Measurements from ENCODE around the gene ABCC9. TPM values are rescaled to one million over a fixed set of nuclear protein-coding genes. Genes with fewer than 3 reads are reported as not detected.

ABCC9 gene
- total RNA-seq, 1 experiment from 2014 or later = not detected

GRCh38 chr12:21851151-21851550 lies 90.1 kb downstream of the ABCC9 start:
- Mint-ChIP-seq H3K9me3 (no peaks in the 10 kb centered on the region), H3K4me1 (no peaks in the 10 kb centered on the region)
- no peak for TF ChIP-seq CTCF (conservative IDR thresholded peaks at IDR 0.05)

More at GRCh38 chr12:21851151-21851550, 90.1 kb downstream of the ABCC9 start:
- no peaks in the 10 kb centered on the region for H3K4me1 ChIP-seq (ENCODE audit: insufficient read depth, low read length)
- no peak overlapping the region for H3K27ac Mint-ChIP-seq
- H2BK5ac ChIP-seq (ENCODE audit: insufficient read length, low read length) = no peak overlapping the region
- H3K36me3 Mint-ChIP-seq (ENCODE audit: insufficient read depth in 1 of 3, low read depth in 3 of 3) = no peaks in the 10 kb centered on the region
- H4K91ac ChIP-seq (ENCODE audit: insufficient read length, low read depth, low read length) = no peak overlapping the region
- peaks cover 2% of the 10 kb centered on the region; the same call in 1 of the 2 replicates for H3K27me3 Mint-ChIP-seq (ENCODE audit: low read depth)
- no peak overlapping the region for H4K8ac ChIP-seq (replicated peaks; ENCODE audit: insufficient read length, low read depth, low read length)
- H3K79me2 ChIP-seq (ENCODE audit: insufficient read depth, low read length) = no peaks in the 10 kb centered on the region
- H4K20me1 ChIP-seq (ENCODE audit: control insufficient read depth, insufficient read depth, insufficient read length) = no peaks in the 10 kb centered on the region
- H3K27ac ChIP-seq (ENCODE audit: insufficient read length, low read depth, low read length) = no peak overlapping the region
- no peak overlapping the region for H3K4ac ChIP-seq (ENCODE audit: low read depth, low read length)
- no peak overlapping the region for H3T11ph ChIP-seq (ENCODE audit: low read length)
- H3K79me1 ChIP-seq (ENCODE audit: insufficient read depth, low read depth, low read length, poor library complexity, severe bottlenecking) = no peaks in the 10 kb centered on the region
- no peak overlapping the region for H2BK12ac ChIP-seq (ENCODE audit: insufficient read length, low read depth, low read length)
- no peak overlapping the region for H3K14ac ChIP-seq (ENCODE audit: insufficient read depth, low read length)
- no peak overlapping the region for H3K23ac ChIP-seq (ENCODE audit: insufficient read length, low read depth, low read length)
- no peak overlapping the region for H2BK120ac ChIP-seq (ENCODE audit: low read depth, low read length, poor library complexity, severe bottlenecking)
- no peak overlapping the region for H3K4me3 Mint-ChIP-seq
- no CpG with 5 or more reads among the region's 1 CpG for WGBS (ENCODE audit: extremely low coverage, insufficient read length, low lambda C conversion rate)
- no peak overlapping the region for H3K18ac ChIP-seq (ENCODE audit: insufficient read length, low read depth, low read length)
- H3K4me2 ChIP-seq (ENCODE audit: insufficient read depth, insufficient read length, low read length) = no peak overlapping the region
- no peaks in the 10 kb centered on the region for H3K9me3 ChIP-seq (ENCODE audit: control insufficient read depth, low read depth, low read length)
- no peak for DNase-seq
- H4K5ac ChIP-seq (ENCODE audit: insufficient read length, low read depth, low read length) = no peak overlapping the region
- H2AFZ ChIP-seq (ENCODE audit: low read length) = no peak overlapping the region
- H2BK15ac ChIP-seq (ENCODE audit: low read depth, low read length) = no peak overlapping the region
- H3K27me3 ChIP-seq (ENCODE audit: insufficient read depth, low read length) = no peaks in the 10 kb centered on the region
- no peak overlapping the region for H2BK20ac ChIP-seq (ENCODE audit: low read depth, low read length, poor library complexity, severe bottlenecking)
- no peak overlapping the region for H2AK5ac ChIP-seq (ENCODE audit: insufficient read length, low read length)
- no peak overlapping the region for H3K56ac ChIP-seq (ENCODE audit: insufficient read length, low read depth, low read length)
- no peaks in the 10 kb centered on the region for H3K23me2 ChIP-seq (ENCODE audit: insufficient read length, low read depth, low read length, poor library complexity, severe bottlenecking)
- H3K9ac ChIP-seq (ENCODE audit: extremely low read depth, insufficient read length, low read length) = no peak overlapping the region

Data from H9 (cell line).